A549 (cell line): ENCODE measurements around the gene MOGAT3. TPM values are rescaled to one million over a fixed set of nuclear protein-coding genes. Genes with fewer than 3 reads are reported as not detected.

Experiments used
- ATAC-seq, 2 experiments: fragments of 200-7000 bp in 1 of 2; fragments of >200 bp in 1 of 2; cut with Nextera tagmentation in 1 of 2; cut with Tn5 transposase in 1 of 2; 3 replicates each; pipeline versions ENCODE4 v1.8.0 to v1.9.1; 2018 to 2020; ENCODE audit warnings: mild to moderate bottlenecking in 1 of 2, moderate library complexity in 1 of 2
- CTCF ChIA-PET: fragments of 300-600 bp; sonication (Branson Sonifier 250); formaldehyde crosslinking; extraction: SDS; loops from one replicate; lab custom pipeline; 2021; ENCODE audit warnings: antibody characterized with exemption, inconsistent platforms; lab: Yijun Ruan, JAX
- POLR2A ChIA-PET: fragments of 350-600 bp; formaldehyde crosslinking; extraction: SDS; loops from one replicate; lab custom pipeline; 2021; ENCODE audit warnings: antibody characterized with exemption, inconsistent platforms; lab: Yijun Ruan, JAX
- DNase-seq, 2 experiments: peaks; one replicate each; pipeline versions ENCODE4 v3.0.0 to v3.0.0-alpha.2; 2011 to 2016; ENCODE audit warnings: low read depth in 1 of 2, low spot score in 1 of 2
- FAIRE-seq: peaks from 2 replicates; lab custom pipeline; 2011; peaks lifted over from hg19 to GRCh38; lab: Jason Lieb, UNC
- H3K27ac ChIP-seq, 2 experiments: fragments of >200 bp; sonication (Bioruptor Twin); formaldehyde crosslinking; 3 replicates each; pipeline ENCODE4 v1.5.1; 2016 to 2017
- H3K4me1 ChIP-seq: fragments of >200 bp; sonication (Bioruptor Twin); formaldehyde crosslinking; 3 replicates; pipeline ENCODE4 v1.6.1; 2016
- H3K4me2 ChIP-seq: fragments of >200 bp; sonication (Bioruptor Twin); formaldehyde crosslinking; 3 replicates; pipeline ENCODE4 v1.6.1; 2016
- H3K4me3 ChIP-seq: fragments of >200 bp; sonication (Bioruptor Twin); formaldehyde crosslinking; 3 replicates; pipeline ENCODE4 v1.5.1; 2016
- H3K9me3 ChIP-seq: fragments of >200 bp; sonication (Bioruptor Twin); formaldehyde crosslinking; 3 replicates; pipeline ENCODE4 v1.6.1; 2016
- CBX2 ChIP-seq: fragments of 200-600 bp; sonication (generic); IDR thresholded peaks from 2 replicates; pipeline ENCODE4 v1.6.1; 2016; ENCODE audit warnings: low read depth, mild to moderate bottlenecking, borderline replicate concordance
- CBX8 ChIP-seq: fragments of 200-600 bp; sonication (generic); IDR thresholded peaks from 2 replicates; pipeline ENCODE4 v1.6.1; 2016
- CEBPB ChIP-seq, 2 experiments: fragments of >200 bp in 1 of 2; sonication (Bioruptor Twin) in 1 of 2; formaldehyde crosslinking in 1 of 2; IDR thresholded peaks; 2 replicates each; pipeline ENCODE4 v1.6.1; 2012 to 2016
- EP300 ChIP-seq, 2 experiments: fragments of >200 bp; sonication (Bioruptor Twin); formaldehyde crosslinking; IDR thresholded peaks; 2 replicates in 1 of 2; 3 replicates in 1 of 2; pipeline ENCODE4 v1.6.1; 2016 to 2017
- FOSB ChIP-seq: fragments of 250-450 bp; sonication (Bioruptor Pico); IDR thresholded peaks from 2 replicates; pipeline ENCODE4 v1.5.0; 2020; ENCODE audit warnings: mild to moderate bottlenecking, moderate library complexity
- HEYL ChIP-seq: fragments of 250-450 bp; sonication (Bioruptor Pico); IDR thresholded peaks from 2 replicates; pipeline ENCODE4 v1.8.0; 2021; ENCODE audit warnings: mild to moderate bottlenecking, moderate library complexity
- HOXB13 ChIP-seq: fragments of 250-450 bp; sonication (Bioruptor Pico); IDR thresholded peaks from 2 replicates; pipeline ENCODE4 v1.5.0; 2020; ENCODE audit warnings: low read depth, mild to moderate bottlenecking, moderate library complexity
- HOXB5 ChIP-seq: fragments of 250-450 bp; sonication (Bioruptor Pico); IDR thresholded peaks from 2 replicates; pipeline ENCODE4 v1.5.0; 2020; ENCODE audit warnings: mild to moderate bottlenecking, moderate library complexity
- JUNB ChIP-seq: fragments of >200 bp; sonication (Bioruptor Twin); formaldehyde crosslinking; IDR thresholded peaks from 2 replicates; pipeline ENCODE4 v1.6.1; 2016
- MYC ChIP-seq: IDR thresholded peaks from 2 replicates; pipeline ENCODE4 v1.6.1; 2012; ENCODE audit warnings: mild to moderate bottlenecking, inconsistent platforms, low read length, improper control_type of control experiment, borderline replicate concordance
- NFE2L2 ChIP-seq: fragments of 150-350 bp; conservative IDR thresholded peaks from 2 replicates; pipeline ENCODE4 v1.6.1; 2014; ENCODE audit warnings: low read length
- NPAS2 ChIP-seq: fragments of 250-450 bp; sonication (Bioruptor Pico); IDR thresholded peaks from 2 replicates; pipeline ENCODE4 v1.8.0; 2022; ENCODE audit warnings: mild to moderate bottlenecking, moderate library complexity, borderline replicate concordance
- NR3C1 ChIP-seq: fragments of >200 bp; sonication (Bioruptor Twin); formaldehyde crosslinking; IDR thresholded peaks from 3 replicates; pipeline ENCODE4 v1.6.1; 2017
- POLR2A ChIP-seq: IDR thresholded peaks from 2 replicates; pipeline ENCODE4 v1.6.1; 2012; ENCODE audit warnings: mild to moderate bottlenecking, low read length
- POLR2AphosphoS2 ChIP-seq: conservative IDR thresholded peaks from 2 replicates; pipeline ENCODE4 v1.6.1; 2012; ENCODE audit warnings: low read length, improper control_type of control experiment, inconsistent platforms
- RAD21 ChIP-seq, 2 experiments: fragments of >200 bp in 1 of 2; sonication (Bioruptor Twin) in 1 of 2; formaldehyde crosslinking in 1 of 2; IDR thresholded peaks in 1 of 2; conservative IDR thresholded peaks in 1 of 2; 2 replicates in 1 of 2; 3 replicates in 1 of 2; pipeline ENCODE4 v1.6.1; 2012 to 2018; ENCODE audit warnings: inconsistent platforms in 1 of 2
- SREBF2 ChIP-seq: fragments of 450-650 bp; IDR thresholded peaks from 2 replicates; pipeline ENCODE4 v1.6.1; 2014; ENCODE audit warnings: mild to moderate bottlenecking, moderate library complexity
- USF2 ChIP-seq: fragments of 450-650 bp; IDR thresholded peaks from 2 replicates; pipeline ENCODE4 v1.6.1; 2014; ENCODE audit warnings: antibody characterized with exemption
- ZNF302 ChIP-seq: fragments of 250-450 bp; sonication (Bioruptor Pico); IDR thresholded peaks from 2 replicates; pipeline ENCODE4 v1.9.0; 2021; ENCODE audit warnings: inconsistent platforms, mild to moderate bottlenecking, moderate library complexity
- ZSCAN20 ChIP-seq: fragments of 250-450 bp; sonication (Bioruptor Pico); IDR thresholded peaks from 2 replicates; pipeline ENCODE4 v1.8.0; 2022; ENCODE audit warnings: mild to moderate bottlenecking, moderate library complexity
- WGBS: methylation state at CpG from one replicate; pipeline ENCODE4 v1.1.6; 2017; ENCODE audit errors: missing lambda C conversion rate; 5-methylcytosine and 5-hydroxymethylcytosine counted together
- polyA plus RNA-seq, 4 experiments: library from polyadenylated mRNA; depleted of rRNA in 3 of 4; stranded (reverse); fragments of >200 nt; fragmentation: RNase III in 1 of 4; extraction: RNeasy Plus Mini Kit Qiagen cat#74134 plus additional on column Dnase treatment in 1 of 4; gene quantifications; 2 replicates in 3 of 4; 3 replicates in 1 of 4; pipeline ENCODE4 v1.2.3, GENCODE V29; 2011 to 2017
- TF ChIP-seq, protein P1 (sequence below): fragments of 150-350 bp; IDR thresholded peaks from 2 replicates; pipeline ENCODE4 v1.6.1; 2014; ENCODE audit warnings: low read depth, mild to moderate bottlenecking, low read length
- TF ChIP-seq, protein P2 (sequence below): fragments of >200 bp; sonication (Bioruptor Twin); formaldehyde crosslinking; IDR thresholded peaks from 3 replicates; pipeline ENCODE4 v1.6.1; 2016
- TF ChIP-seq, protein P3 (sequence below): IDR thresholded peaks from 2 replicates; pipeline ENCODE4 v1.6.1; 2012

MOGAT3 gene
- polyA plus RNA-seq, 2 of the 4 experiments (the other 2 are of a cell fraction): 0.09 to 0.14 TPM

GRCh38 chr7:101195884-101196283 lies 5.0 kb downstream of the MOGAT3 start:
- DNase-seq: no peak
- Histone ChIP-seq H3K4me1 (peaks cover 10% of the 10 kb centered on the region), H3K27ac (no peak overlapping the region), H3K9me3 (no peaks in the 10 kb centered on the region), H3K4me3 (no peak overlapping the region), H3K4me2 (no peak overlapping the region)
- WGBS: 91% methylated on average over 17 of the region's 17 CpGs
- FAIRE-seq: no peak
- CTCF ChIA-PET: interaction anchor here (0.5 to 10.7 kb wide), 6 partner anchors 8 to 301 kb away, joined by 3 to 318 read pairs (median 6); partner anchors contain the start of genes ACHE, MOGAT3, PLOD3 and ZNHIT1
- ATAC-seq: no peak
- POLR2A ChIA-PET: no interaction called here
- TF ChIP-seq CBX2: no peak
- TF ChIP-seq POLR2A: no peak
- TF ChIP-seq JUNB: no peak
- TF ChIP-seq HEYL: no peak
- TF ChIP-seq USF2: no peak
- no peak for TF ChIP-seq NR3C1
- TF ChIP-seq ZSCAN20 (CRISPR knock-in tag): no peak

GRCh38 chr7:101189109-101189508 lies 11.7 kb downstream of the MOGAT3 start:
- no peaks in the 10 kb centered on the region for H3K9me3 ChIP-seq
- 57% methylated on average over 8 of the region's 8 CpGs for WGBS
- no peak for ATAC-seq
- no peak overlapping the region for H3K27ac ChIP-seq
- POLR2A ChIA-PET: no interaction called here
- TF ChIP-seq JUNB (no peak), NPAS2 (CRISPR knock-in tag) (no peak), ZSCAN20 (CRISPR knock-in tag) (no peak), CBX2 (no peak), MYC (no peak), EP300 (IDR thresholded peaks at IDR 0.05) (no peak), NR3C1 (no peak)
- H3K4me1 ChIP-seq: peaks cover 23% of the 10 kb centered on the region
- no peak for FAIRE-seq
- H3K4me3 ChIP-seq: no peak overlapping the region
- no peak for DNase-seq
- CTCF ChIA-PET: interaction anchor here (4.0 to 10.7 kb wide), 3 partner anchors 13 to 46 kb away, joined by 38 to 318 read pairs (median 68); no protein-coding TSS in a partner anchor
- H3K4me2 ChIP-seq: no peak overlapping the region

GRCh38 chr7:101186844-101187428 lies 13.9 kb downstream of the MOGAT3 start:
- WGBS: 77% methylated on average over 4 of the region's 4 CpGs
- no peak for DNase-seq
- peaks cover 19% of the 10 kb centered on the region for H3K4me1 ChIP-seq
- TF ChIP-seq, protein P1, sequence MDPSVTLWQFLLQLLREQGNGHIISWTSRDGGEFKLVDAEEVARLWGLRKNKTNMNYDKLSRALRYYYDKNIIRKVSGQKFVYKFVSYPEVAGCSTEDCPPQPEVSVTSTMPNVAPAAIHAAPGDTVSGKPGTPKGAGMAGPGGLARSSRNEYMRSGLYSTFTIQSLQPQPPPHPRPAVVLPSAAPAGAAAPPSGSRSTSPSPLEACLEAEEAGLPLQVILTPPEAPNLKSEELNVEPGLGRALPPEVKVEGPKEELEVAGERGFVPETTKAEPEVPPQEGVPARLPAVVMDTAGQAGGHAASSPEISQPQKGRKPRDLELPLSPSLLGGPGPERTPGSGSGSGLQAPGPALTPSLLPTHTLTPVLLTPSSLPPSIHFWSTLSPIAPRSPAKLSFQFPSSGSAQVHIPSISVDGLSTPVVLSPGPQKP: no peak
- TF ChIP-seq POLR2AphosphoS2: no peak
- no peak for TF ChIP-seq HOXB5 (CRISPR knock-in tag)
- TF ChIP-seq SREBF2: no peak
- TF ChIP-seq CBX8: no peak
- no peak for TF ChIP-seq NPAS2 (CRISPR knock-in tag)
- TF ChIP-seq CEBPB (IDR thresholded peaks at IDR 0.05): no peak
- TF ChIP-seq, protein P2, sequence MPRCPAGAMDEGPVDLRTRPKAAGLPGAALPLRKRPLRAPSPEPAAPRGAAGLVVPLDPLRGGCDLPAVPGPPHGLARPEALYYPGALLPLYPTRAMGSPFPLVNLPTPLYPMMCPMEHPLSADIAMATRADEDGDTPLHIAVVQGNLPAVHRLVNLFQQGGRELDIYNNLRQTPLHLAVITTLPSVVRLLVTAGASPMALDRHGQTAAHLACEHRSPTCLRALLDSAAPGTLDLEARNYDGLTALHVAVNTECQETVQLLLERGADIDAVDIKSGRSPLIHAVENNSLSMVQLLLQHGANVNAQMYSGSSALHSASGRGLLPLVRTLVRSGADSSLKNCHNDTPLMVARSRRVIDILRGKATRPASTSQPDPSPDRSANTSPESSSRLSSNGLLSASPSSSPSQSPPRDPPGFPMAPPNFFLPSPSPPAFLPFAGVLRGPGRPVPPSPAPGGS: no peak
- no peak for TF ChIP-seq ZNF302 (CRISPR knock-in tag)
- TF ChIP-seq, protein P3, sequence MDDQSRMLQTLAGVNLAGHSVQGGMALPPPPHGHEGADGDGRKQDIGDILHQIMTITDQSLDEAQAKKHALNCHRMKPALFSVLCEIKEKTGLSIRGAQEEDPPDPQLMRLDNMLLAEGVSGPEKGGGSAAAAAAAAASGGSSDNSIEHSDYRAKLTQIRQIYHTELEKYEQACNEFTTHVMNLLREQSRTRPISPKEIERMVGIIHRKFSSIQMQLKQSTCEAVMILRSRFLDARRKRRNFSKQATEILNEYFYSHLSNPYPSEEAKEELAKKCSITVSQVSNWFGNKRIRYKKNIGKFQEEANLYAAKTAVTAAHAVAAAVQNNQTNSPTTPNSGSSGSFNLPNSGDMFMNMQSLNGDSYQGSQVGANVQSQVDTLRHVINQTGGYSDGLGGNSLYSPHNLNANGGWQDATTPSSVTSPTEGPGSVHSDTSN: no peak
- TF ChIP-seq ZSCAN20 (CRISPR knock-in tag): no peak
- TF ChIP-seq NFE2L2: no peak
- no peak for TF ChIP-seq EP300 (IDR thresholded peaks at IDR 0.05)
- TF ChIP-seq RAD21 (conservative IDR thresholded peaks at IDR 0.05 in 1 of 2, IDR thresholded peaks at IDR 0.05 in 1 of 2): no peak
- no peak for TF ChIP-seq NR3C1
- no peak for TF ChIP-seq HOXB13 (CRISPR knock-in tag)
- TF ChIP-seq FOSB (CRISPR knock-in tag): no peak
- TF ChIP-seq, all 56 proteins: peak for 0
- Histone ChIP-seq H3K27ac (peak overlapping the region; percentile 11 to 55; a peak in 3 of 6 replicates), H3K4me2 (peak overlapping the region; percentile 11; the same call in 1 of the 3 replicates), H3K9me3 (no peaks in the 10 kb centered on the region), H3K4me3 (no peak overlapping the region)
- ATAC-seq (no peak), FAIRE-seq (no peak)
- ChIA-PET POLR2A (interaction anchor here (0.6 to 0.8 kb wide), 5 partner anchors 9 to 774 kb away, joined by 3 to 9 read pairs (median 5); partner anchors contain the start of gene SRRT), CTCF (interaction anchor here (1.0 to 10.7 kb wide), 3 partner anchors 16 to 88 kb away, joined by 3 to 318 read pairs (median 6); no protein-coding TSS in a partner anchor)
